Measurements from ENCODE around the gene PLIN1. TPM values are rescaled to one million over a fixed set of nuclear protein-coding genes. Genes with fewer than 3 reads are reported as not detected.

PLIN1 gene
- total RNA-seq, 1 experiment from 2014 or later = 0.32 TPM

DNA sequence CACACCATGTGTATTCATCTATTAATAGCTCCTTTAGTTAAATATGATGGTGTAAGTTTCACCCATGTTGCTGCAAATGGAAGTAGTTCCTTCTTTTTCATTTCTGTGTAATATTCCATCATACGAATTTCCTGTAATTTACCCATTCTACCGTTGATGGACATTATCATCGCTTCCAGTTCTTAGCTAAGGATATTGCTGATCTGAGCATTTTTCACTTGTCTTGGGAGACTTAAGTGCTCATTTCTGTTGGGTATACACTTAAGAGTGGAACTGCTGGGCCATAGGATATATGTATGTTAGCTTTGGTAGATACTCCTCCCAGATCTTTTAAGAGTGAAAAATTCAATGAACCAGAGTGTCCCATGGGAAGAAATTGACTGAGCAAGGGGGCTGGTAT, 11.0 kb downstream of the PLIN1 start:
- Histone ChIP-seq H3K27ac (ENCODE audit: low read depth, low read length) (no peak overlapping the region), H3K4me2 (ENCODE audit: low read length) (no peak overlapping the region), H3K36me3 (ENCODE audit: control insufficient read depth in 1 of 2, insufficient read depth in 2 of 2, low read length in 2 of 2) (no peaks in the 10 kb centered on the region), H3K4me1 (ENCODE audit: control insufficient read depth in 1 of 2, insufficient read depth in 2 of 2, low read length in 2 of 2) (peaks cover 0 to 2% of the 10 kb centered on the region in 2 experiments; a peak in 1 of 4 replicates), H3K79me2 (ENCODE audit: insufficient read depth, low read length) (no peaks in the 10 kb centered on the region), H2AFZ (ENCODE audit: low read depth, low read length, poor library complexity, severe bottlenecking) (no peak overlapping the region), H3K9ac (ENCODE audit: low read length) (no peak overlapping the region), H3K9me2 (ENCODE audit: insufficient read depth) (no peaks in the 10 kb centered on the region), H3K4me3 (replicated peaks in 1 of 2; ENCODE audit: low read depth in 1 of 2, low read length in 2 of 2) (no peak overlapping the region), H3K9me3 (ENCODE audit: control insufficient read depth in 1 of 2, insufficient read depth in 1 of 2, low read depth in 1 of 2, low read length in 2 of 2) (no peaks in the 10 kb centered on the region), H3K27me3 (ENCODE audit: insufficient read depth, low read length) (no peaks in the 10 kb centered on the region), H4K20me1 (ENCODE audit: insufficient read depth) (no peaks in the 10 kb centered on the region)
- CTCF ChIA-PET = no interaction called here
- DNase-seq (ENCODE audit: low read depth, low spot score) (no peak), ATAC-seq (no peak)
- RAD21 ChIA-PET (ENCODE audit: low non-redundant PET in 1 of 2, low total read pairs in 2 of 2, uncharacterized antibody in 2 of 2, unreplicated experiment in 2 of 2) = no interaction called here
- POLR2A ChIA-PET = no interaction called here
- intact Hi-C loops (cut with micrococcal nuclease) = no loop called here
- TF ChIP-seq ZFX (IDR thresholded peaks at IDR 0.05) (no peak), EZH2phosphoT487 (IDR thresholded peaks at IDR 0.05; ENCODE audit: borderline replicate concordance) (no peak)
- BruUV-seq (replicated peaks) = no TSS peak

DNA sequence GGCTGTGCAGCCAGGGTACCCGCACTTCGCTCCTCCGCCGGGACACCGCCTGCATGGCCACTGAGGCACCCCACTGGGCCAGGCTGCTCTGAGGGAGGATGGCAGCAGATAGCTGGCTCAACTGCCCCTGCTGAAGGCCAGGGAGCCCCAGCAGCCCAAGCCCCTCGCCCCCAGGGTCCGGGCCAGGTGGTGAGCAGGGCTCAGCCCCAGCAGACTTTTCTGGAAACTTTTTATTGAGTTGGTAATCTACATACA, 11.5 kb downstream of the PLIN1 start:
- no TSS peak for BruUV-seq (replicated peaks)
- TF ChIP-seq CEBPB (IDR thresholded peaks at IDR 0.05; ENCODE audit: low read depth) = no peak
- TF ChIP-seq, protein P1, sequence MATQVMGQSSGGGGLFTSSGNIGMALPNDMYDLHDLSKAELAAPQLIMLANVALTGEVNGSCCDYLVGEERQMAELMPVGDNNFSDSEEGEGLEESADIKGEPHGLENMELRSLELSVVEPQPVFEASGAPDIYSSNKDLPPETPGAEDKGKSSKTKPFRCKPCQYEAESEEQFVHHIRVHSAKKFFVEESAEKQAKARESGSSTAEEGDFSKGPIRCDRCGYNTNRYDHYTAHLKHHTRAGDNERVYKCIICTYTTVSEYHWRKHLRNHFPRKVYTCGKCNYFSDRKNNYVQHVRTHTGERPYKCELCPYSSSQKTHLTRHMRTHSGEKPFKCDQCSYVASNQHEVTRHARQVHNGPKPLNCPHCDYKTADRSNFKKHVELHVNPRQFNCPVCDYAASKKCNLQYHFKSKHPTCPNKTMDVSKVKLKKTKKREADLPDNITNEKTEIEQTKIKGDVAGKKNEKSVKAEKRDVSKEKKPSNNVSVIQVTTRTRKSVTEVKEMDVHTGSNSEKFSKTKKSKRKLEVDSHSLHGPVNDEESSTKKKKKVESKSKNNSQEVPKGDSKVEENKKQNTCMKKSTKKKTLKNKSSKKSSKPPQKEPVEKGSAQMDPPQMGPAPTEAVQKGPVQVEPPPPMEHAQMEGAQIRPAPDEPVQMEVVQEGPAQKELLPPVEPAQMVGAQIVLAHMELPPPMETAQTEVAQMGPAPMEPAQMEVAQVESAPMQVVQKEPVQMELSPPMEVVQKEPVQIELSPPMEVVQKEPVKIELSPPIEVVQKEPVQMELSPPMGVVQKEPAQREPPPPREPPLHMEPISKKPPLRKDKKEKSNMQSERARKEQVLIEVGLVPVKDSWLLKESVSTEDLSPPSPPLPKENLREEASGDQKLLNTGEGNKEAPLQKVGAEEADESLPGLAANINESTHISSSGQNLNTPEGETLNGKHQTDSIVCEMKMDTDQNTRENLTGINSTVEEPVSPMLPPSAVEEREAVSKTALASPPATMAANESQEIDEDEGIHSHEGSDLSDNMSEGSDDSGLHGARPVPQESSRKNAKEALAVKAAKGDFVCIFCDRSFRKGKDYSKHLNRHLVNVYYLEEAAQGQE (IDR thresholded peaks at IDR 0.05; ENCODE audit: low read depth) = no peak
- no peak for TF ChIP-seq EZH2phosphoT487 (IDR thresholded peaks at IDR 0.05; ENCODE audit: borderline replicate concordance)
- H3K9me3 ChIP-seq (ENCODE audit: control insufficient read depth in 1 of 2, insufficient read depth in 1 of 2, low read depth in 1 of 2, low read length in 2 of 2) = no peaks in the 10 kb centered on the region
- no peaks in the 10 kb centered on the region for H4K20me1 ChIP-seq (ENCODE audit: insufficient read depth)
- peaks cover 0 to 5% of the 10 kb centered on the region in 2 experiments; a peak in 1 of 4 replicates for H3K4me1 ChIP-seq (ENCODE audit: control insufficient read depth in 1 of 2, insufficient read depth in 2 of 2, low read length in 2 of 2)
- H2AFZ ChIP-seq (ENCODE audit: low read depth, low read length, poor library complexity, severe bottlenecking) = no peak overlapping the region
- no peak overlapping the region for H3K27ac ChIP-seq (ENCODE audit: low read depth, low read length)
- H3K4me3 ChIP-seq (replicated peaks in 1 of 2; ENCODE audit: low read depth in 1 of 2, low read length in 2 of 2) = no peak overlapping the region
- ATAC-seq = no peak
- RAD21 ChIA-PET (ENCODE audit: low non-redundant PET in 1 of 2, low total read pairs in 2 of 2, uncharacterized antibody in 2 of 2, unreplicated experiment in 2 of 2) = no interaction called here
- H3K27me3 ChIP-seq (ENCODE audit: insufficient read depth, low read length) = no peaks in the 10 kb centered on the region
- H3K9ac ChIP-seq (ENCODE audit: low read length) = no peak overlapping the region
- H3K36me3 ChIP-seq (ENCODE audit: control insufficient read depth in 1 of 2, insufficient read depth in 2 of 2, low read length in 2 of 2) = no peaks in the 10 kb centered on the region
- H3K79me2 ChIP-seq (ENCODE audit: insufficient read depth, low read length) = no peaks in the 10 kb centered on the region
- H3K4me2 ChIP-seq (ENCODE audit: low read length) = no peak overlapping the region
- POLR2A ChIA-PET = no interaction called here
- intact Hi-C loops (cut with micrococcal nuclease) = no loop called here
- no peak for DNase-seq (ENCODE audit: low read depth, low spot score)
- CTCF ChIA-PET = no interaction called here
- no peaks in the 10 kb centered on the region for H3K9me2 ChIP-seq (ENCODE audit: insufficient read depth)
